NCI-H2029 treated with DMSO at 0.1 percent for 48 hours (cell line): ENCODE results near the gene CSF3R.

ENCODE experiments used
- DNase-seq: peaks from one replicate; lab custom pipeline; 2025; lab: John Stamatoyannopoulos, UW

The CSF3R gene

DNA sequence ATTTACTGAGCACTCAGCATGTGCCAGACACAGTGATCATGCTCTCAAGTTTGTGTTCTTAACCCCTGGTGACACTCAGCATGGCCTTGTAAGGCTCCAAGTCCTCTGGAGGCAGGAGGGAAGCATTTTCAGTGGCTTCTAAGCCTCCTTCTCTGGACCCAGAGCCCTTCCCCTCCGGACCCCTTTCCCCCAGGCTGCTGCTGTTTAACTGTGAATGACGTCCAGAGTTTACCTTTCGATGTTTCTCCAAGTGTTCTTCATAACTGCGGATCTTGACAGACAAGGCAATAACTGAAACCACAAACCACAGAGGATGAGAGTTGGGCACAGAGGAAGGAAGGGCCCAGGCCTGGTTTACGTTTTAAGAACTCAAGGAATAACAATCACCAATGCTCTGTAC lies 25.0 kb downstream of the CSF3R start:
- peak; percentile 58 for DNase-seq

DNA sequence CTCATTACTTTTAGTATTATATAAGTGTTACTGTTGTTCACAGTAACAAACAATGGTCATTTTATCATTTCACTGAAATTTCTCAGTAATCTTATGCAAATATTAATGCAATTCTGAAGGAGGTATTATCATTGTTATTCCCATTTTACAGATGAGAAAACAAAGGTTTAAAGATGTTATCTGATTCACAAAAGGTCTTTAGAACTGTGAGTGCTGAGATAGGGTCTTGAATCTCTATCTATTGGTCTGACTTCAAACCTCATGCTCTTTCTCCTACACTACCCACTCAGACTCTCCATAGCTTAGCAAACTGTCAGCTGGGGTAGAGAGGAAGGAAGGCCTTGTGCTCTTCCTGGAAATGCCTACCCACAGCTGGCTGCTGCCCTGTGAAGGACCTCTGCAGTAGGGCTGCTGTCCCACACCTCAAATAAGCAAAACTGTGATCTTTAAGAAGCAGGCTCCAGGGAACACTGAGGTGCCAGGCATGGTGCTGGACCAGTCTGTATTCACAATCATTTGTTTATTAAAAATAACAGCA lies 26.3 kb downstream of the CSF3R start:
- DNase-seq = no peak

DNA sequence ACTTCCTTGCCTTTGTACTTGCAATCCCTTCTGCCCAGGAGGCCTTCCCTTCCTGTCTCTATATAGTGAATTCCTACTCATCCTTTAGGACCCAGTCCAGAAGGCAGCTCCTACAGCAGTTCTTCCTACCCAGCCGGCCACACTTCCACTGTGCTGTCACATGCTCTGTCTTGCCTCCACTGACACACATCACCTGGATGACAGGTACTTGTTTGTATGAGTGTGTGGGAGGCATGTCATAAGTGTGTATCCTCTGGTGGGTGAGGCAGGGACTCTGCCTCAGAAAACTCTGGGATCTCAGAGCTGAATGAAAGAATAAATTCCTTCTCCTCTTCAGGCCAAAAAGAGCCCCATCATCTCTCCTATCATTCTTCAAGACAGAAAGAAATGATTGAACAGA lies 27.3 kb downstream of the CSF3R start:
- no peak for DNase-seq

DNA sequence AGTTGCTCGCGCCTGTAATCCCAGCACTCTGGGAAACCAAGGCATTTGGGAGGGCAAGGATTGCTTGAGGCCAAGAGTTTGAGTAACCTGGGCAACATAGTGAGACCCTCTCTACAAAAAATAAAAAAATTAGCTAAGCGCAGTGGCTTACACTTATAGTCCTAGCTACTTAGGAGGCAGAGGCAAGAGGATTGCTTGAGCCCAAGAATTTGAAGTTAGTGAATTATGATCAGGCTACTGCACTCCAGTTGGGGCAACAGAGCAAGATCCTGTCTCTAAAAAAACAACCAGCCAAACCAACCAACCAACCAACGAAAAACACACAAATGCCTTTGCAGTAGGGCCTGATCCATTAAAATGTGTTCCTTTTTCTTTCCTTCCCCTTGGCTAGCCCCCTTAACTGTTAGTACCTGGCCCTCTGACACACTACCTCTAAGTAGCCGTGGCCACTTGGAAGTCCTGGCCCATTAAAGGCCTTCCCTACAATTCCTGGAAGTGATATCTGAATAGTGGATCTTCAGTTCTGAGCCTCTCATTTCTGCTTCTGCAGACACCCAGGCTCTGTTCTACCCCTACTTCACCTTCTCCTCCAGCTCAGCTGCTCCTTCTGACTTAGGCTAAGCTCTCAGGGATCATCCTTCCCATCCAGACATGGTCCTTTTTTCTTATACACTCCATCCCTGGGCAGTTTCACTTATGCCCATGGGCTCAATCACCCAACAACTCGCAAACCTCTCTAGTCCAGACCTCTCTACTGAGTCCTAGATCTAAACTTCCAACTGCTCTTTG lies 28.9 kb downstream of the CSF3R start:
- DNase-seq = no peak

DNA sequence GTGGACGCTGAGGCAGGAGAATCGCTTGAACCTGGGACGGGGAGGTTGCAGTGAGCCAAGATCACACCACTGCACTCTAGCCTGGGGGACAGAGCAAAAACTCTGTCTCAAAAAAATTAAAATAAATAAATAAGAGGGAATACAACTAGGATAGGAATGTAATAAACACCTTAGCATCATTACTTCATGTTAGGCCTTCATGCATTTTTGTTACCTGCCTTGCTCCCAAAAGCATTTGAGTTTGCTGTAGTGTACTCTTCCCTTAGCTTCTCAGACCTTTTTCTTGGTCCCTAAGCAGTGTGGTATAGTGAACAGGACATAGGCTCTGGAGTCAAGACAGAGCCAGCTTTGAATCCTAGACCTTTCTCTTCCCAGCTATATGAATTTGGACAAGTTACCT lies 29.7 kb downstream of the CSF3R start:
- DNase-seq = no peak

DNA sequence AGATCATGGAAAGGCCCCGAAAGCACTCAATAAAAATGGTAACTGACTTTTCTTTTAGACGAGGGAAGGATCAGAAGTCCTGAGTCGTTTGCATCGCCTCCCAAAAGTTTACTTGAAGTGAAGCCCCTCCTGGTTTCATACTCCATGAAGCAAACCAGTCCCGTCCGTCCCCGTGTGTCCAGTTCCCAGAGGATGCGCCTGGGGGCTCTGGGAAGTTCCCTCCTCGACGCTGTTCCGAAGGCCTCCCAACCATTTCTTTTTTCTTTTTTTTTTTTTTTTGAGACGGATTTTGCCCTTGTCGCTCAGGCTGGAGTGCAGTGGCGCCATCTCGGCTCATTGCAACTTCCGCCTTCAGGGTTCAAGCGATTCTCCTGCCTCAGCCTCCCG lies 31.8 kb downstream of the CSF3R start:
- no peak for DNase-seq

DNA sequence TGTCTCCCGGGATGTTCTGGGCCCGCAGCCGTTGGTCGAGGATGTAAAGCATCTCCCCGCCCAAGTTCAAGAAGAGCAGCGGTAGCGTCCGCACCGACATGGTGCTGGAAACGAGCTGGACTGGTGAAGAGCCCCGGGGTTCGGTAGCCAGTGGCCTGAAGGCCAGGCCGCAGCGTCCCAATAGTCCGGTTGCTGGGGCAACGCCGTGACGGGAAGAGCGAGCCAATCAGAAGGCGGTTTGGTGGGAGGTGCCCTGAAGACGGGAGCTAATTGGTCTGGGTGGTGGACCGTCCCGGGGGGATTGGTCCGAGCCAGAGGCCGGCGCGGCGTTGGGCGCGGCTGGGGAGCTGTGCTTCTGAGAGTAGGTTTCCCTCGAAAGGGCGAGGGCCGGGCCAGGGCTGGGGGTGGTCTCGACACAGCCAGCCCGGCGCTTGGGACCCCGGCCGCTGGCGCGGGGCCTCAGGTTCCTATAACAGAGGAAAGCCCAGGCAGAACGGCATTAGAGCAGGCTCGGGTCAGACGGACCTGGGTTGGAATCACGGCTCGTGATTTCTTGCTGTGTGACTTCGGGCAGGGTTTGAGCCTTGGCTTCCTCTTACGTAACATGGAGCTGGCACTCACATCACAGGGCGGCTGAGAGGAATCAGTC lies 32.3 kb downstream of the CSF3R start, which contains the start of gene OSCP1:
TSS of gene OSCP1 (minus strand) at position 182 of the 649 bp plus-strand sequence. CDS start at position 100, 82 bp downstream.
- DNase-seq = peak; percentile 100

DNA sequence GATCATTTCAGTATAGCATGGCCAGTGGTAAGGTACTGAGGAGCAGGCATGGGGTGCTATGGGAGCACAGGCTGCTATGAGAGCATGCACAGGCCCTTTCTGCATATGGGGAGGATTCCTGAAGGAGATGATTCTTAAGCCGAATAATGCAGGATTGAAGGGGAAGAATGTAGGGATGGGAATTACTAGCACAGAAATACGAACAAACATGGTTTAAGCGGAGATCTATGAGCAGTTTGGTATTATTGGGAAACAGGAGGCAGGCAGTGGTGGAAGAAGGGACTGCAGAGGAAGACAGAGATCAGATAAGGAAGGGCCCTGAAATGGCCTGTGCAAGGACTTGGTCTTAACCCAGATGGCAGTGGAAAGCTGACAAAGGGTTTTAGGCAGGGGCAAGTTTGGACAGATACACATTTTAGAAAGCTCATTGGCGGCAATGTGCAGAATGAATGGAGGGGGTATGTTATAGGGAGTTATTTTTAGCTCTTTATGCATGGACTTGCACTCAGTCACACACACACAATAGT lies 34.1 kb downstream of the CSF3R start:
- no peak for DNase-seq

DNA sequence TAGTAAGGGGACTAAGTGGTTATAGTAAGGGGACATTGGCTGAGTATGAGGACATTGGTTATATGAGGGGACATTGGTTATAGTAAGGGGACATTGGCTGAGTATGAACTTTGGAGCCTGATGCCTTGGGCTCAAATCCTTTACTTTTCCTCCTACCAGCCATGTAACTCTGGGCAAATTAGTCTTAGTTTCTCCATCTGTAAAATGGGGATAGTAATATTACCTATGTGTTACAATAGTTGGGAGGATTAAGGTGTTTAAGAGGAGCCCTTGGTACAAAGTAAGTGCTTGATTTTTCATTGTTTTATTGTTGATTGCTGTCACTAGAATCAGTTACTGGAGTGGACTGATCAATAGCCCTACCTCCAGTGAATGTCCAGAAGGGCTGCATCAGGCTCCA lies 35.3 kb downstream of the CSF3R start:
- DNase-seq = no peak

DNA sequence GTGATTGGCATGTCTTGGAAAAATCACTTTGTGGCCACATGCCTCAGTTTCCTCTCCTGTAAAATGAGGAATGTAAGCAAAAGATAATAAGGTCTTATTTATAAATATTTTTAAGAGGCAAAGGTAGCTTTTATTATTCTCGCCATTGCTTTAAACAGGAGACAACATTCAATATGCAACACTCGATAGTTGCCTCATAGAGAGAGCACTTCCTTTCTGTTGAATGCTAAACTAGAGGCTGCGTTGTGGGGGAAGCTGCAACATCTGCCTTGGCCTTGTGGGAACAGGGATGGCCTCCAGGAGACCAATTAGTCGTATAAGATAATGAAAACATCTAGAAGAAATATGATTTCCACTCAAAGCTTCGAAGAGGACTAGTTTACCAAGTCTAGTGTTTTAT lies 36.0 kb downstream of the CSF3R start:
- DNase-seq = no peak

DNA sequence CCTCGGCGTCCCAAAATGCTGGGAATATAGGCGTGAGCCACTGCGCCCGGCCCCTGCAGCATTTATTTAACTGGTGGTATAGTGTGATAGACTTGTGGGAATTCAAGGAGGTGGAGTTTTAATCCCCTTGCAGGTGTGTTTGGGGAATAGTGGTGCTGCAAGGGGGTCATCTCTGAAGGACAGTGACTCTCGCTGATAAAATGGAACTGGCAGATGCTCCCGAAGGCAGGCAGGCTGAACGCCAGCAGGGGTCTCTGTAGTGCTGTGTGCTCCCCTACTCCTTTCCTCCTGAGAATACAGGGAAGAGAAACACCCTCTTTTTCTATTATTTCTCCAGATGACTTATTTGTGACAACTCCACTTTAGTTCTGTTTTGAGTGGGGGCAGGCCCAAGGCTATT lies 36.4 kb downstream of the CSF3R start:
- DNase-seq = no peak

DNA sequence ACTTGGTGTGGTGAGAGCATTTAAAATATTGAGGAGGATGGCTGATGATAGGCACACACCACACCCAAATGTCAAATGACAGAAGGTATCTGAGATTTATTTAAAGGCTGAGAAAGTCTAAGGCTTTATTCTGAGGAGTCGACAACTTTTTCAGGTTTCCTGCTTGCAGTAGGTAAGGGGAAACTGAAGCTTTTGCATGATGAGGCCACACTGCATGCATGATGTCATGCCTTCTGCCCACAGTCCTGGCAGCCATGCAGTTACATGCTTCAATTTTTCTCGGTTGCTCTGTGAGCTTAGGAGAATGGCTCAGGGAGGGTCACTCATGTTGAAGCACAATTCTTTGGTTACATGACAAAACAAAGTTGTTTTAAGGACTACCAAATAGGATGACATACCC lies 39.4 kb downstream of the CSF3R start:
- no peak for DNase-seq

DNA sequence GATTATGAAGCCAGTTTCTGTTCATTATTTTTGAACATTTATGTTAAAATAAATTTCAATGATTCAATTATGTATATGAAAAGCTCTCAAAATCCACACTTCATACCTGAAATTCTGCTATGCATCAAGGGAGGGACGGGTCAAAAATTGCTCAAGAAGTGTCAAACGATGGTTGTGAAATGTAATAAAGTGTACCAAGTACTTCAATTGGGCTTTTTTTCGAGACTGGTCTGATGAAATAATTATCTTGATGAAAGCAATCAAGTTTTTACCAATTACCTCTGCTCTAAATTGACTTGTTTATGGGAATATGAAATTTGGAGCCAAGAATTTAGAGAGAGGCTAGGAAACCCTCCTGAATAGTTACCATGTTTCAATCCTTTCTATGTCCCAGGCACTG lies 40.4 kb downstream of the CSF3R start:
- DNase-seq = no peak

DNA sequence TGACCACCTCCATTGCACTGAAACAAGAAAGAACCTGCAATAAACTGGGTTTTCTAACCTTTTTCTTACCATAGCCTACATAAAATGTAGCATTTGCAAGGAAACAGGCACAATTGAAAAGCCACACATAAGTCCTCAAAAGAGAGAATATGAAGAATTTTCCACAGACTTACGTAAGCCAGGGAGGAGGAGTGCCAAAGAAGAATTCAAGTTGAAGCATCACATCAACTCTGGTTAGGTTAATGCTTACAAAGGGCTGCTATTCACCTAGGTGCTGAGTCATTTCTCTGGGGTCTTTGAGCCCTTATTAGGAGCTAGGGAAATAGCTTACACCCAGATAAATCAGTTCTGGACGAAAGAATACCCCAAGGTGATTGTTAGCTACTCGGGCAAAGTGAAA lies 42.1 kb downstream of the CSF3R start:
- no peak for DNase-seq

DNA sequence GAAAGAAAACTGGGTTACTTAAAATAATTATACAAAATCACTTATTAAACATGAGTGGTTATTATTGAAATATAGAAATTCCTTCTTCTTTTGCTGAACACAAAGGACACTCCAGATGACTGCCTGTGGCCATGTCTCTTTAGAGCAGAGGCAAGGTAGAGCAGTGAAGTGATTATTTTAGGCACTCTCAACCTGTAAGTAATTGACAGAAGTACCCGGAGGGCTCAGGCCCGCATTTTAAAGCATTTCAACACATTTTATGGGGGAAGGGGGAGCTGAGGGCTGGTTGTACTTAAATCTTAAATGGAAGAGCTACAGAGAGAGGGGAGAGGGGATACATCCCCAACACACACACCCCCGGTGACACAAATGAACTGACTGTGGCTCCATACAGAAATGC lies 42.7 kb downstream of the CSF3R start:
- DNase-seq = no peak

DNA sequence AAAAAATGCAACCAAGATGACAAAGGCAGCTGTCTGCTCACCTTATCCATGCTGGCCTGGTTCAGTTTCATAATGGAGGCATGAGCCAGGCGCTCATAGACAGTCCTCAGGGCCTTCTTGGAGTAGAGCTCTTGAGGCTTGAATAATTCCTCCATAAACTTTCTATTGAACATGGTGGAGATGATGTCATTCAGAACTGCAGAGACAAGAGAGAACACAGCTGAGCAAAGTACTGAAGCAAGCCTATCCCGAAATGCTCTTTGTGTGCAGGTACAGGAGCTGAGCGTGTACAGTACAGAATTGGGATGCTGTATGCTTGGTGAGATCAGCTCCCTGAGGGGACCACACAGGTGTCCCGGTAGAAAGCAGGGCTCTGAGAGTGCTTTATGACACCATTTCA lies 44.0 kb downstream of the CSF3R start:
- no peak for DNase-seq

DNA sequence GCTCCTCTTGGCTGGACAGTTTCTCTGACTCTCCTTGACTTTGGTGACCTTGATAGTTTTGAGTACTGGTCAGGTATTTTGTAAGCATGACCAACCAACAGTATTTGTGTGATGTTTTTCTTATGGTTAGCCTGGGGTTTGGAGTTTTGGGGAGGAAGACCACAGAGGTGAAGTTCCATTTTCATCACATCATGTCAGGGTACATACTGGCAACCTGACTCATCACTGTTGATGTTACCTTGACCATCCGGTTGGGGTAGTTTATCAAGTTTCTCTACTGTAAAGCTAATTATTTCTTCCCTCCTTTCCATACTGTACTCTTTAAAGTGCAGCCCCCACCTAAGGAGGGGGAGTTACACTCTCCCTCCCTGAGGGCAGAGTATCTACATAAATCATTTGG lies 45.9 kb downstream of the CSF3R start:
- DNase-seq = no peak

DNA sequence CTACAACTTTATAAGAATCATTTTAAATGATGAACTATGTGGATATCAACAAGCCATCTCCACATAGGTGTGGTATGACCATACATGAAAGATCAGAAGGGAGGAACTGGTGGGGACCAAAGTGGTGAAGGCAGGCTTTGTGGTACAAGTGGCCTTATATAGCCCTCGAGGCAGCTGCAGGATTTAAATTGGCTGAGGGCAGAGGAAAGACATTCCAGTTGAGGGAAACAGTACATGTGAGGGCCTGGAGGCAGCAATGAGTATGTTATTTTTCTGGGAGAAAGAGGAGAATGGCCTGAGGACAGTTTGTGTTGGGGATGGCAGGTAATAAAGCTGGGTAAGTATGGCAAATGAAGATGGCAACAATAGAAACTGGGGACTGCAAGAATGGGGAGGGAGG lies 49.6 kb downstream of the CSF3R start:
- no peak for DNase-seq

DNA sequence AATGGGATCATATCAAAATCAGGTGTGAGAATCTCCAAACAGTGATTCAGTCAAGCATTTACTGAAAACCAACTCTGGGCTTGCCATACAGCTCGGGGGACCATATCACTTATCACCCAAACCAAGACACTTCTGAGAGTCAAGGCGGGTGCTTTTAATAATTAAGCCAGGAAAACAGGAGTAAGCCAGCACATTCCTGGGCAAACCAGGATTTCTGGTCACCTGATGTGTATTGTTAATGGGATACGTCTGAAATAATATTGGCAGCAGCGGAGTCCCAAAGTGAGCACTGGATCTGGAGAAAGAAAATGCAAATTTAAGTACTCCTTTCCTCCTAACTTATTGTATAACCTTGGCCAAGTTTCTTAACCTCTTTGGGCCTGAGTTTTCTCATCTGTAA lies 50.1 kb downstream of the CSF3R start:
- no peak for DNase-seq

DNA sequence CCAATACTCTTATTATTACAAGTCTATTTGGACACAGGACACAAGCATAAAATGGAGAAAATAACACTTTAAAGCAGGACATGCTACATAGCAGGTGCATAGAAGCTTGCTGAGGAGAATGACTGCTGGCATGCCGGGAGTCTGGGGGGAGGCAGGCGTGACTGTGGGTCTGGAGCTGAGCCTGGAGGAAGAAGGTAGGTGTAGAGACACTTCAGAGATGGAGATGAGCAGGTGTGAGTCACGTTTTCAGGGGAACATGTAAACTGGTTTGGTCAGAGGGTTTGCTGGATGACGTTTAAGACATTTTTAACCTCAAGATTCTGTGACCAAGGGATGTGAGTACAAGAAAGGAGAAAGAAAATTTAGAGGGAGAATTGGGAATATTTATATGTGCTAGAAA lies 56.9 kb downstream of the CSF3R start:
- DNase-seq = peak; percentile 58

DNA sequence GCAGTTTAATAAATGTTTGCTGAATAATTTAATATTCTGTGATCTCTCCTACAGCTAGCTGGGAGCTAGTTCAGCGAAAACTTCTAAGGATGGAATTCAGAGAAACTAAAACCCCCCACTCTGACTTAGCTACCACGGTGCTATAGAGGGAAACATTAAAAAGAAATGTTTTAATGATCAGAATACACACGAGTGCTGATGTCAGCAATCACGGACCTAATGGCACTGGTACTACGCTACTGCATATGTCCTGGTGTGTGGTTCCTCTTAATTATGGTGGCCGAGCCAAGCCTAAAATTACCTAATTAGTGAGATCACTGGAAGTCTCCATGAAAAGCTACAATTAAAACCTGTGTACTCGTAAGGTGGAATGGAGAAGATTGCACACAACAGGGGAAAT lies 61.1 kb downstream of the CSF3R start:
- DNase-seq = no peak

DNA sequence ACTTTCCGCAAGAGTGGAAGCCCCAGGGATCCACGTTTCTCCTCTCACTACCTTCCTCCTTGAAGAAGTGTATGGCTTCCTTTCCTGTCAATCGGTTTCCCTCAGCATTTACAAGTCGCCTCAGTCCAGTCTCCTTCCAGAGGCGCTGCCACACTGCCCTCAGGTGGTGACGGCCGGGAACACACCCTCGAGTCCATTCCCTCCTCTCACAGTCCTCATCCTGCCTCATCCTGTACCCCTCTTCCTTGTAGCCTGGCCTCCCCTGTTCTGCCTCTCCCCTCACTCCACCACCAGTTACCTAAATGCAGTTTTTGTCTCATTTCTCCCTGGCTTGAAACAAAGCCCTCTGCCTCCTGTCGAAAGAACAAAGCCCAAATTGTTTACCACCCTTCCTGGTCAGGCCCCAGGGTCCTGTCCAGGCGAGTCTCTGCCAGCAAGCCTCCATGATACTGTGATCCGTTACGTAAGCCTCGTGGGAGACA lies 61.8 kb downstream of the CSF3R start:
- DNase-seq = peak; percentile 96

DNA sequence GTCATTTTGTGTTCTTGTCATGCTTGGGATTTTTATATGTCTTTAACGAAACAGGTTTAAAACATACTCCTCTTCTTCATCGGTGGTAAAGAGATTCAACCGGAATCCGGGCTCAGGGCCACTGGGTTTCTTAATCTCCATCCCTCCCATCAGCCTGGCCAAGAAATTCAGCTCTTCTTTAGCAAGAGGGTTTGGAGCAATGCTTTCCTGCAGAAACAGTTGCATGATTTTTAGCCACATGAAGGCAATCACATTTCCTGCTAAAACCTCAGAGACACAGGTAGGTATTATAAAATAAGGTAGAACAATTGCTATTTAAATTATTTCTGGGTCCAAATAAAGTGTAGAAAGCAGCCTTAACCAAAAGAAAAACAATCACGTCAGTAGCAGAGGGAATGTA lies 62.3 kb downstream of the CSF3R start:
- DNase-seq = no peak
